ENCODE measurements around the gene NPAS2.
A peak's percentile ranks its signal among the peaks of the same experiment; 100 is the strongest.

The NPAS2 gene, protein sequence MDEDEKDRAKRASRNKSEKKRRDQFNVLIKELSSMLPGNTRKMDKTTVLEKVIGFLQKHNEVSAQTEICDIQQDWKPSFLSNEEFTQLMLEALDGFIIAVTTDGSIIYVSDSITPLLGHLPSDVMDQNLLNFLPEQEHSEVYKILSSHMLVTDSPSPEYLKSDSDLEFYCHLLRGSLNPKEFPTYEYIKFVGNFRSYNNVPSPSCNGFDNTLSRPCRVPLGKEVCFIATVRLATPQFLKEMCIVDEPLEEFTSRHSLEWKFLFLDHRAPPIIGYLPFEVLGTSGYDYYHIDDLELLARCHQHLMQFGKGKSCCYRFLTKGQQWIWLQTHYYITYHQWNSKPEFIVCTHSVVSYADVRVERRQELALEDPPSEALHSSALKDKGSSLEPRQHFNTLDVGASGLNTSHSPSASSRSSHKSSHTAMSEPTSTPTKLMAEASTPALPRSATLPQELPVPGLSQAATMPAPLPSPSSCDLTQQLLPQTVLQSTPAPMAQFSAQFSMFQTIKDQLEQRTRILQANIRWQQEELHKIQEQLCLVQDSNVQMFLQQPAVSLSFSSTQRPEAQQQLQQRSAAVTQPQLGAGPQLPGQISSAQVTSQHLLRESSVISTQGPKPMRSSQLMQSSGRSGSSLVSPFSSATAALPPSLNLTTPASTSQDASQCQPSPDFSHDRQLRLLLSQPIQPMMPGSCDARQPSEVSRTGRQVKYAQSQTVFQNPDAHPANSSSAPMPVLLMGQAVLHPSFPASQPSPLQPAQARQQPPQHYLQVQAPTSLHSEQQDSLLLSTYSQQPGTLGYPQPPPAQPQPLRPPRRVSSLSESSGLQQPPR

DNA sequence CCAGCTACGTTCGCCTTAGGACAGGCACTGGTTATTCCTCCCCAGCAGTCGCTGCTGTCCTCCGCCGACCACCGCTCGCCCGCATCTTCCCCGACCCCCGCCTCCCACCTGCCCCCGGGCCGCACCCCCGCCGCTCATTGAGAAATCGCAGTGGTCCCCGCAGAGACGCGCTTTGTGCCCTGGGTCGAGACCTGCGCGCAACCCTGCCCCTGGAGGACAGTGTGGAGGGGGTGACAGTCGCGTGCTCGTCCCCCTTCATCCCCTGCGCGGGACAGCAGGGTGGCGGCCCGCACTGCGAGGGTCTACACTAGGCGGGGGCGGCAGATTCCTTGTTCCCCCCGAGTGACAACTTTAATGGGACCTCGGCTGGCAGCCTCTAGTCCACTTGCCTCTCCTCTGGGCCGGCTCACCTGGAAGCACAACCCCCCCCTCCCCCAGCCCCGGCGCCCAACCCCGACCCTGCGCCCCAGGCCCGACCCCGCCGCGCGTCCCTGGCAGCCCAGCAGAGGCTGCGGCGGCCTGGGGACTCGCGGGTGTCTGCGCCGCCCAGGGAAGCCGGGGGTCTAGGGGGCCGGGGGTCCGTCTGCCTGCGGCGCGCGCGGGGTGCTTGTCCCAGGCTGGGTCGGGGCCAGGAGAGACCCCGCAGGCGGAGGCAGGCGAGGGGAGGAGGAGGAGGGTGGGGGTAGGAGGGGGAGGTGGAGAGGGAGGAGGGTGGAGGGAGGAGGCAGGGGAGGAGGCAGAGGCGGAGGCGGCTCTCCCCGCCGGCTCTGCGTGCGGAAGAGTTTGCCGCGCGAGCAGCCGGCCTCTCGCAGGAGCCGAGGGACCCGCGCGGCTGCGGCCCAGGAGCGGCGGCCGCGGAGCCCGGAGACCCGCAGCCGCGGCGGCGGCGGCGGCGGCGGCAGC lies at the start of gene NPAS2:
TSS of gene NPAS2 (plus strand) at position 770 of the 903 bp plus-strand sequence. CDS start 84,616 bp downstream, outside the sequence.
- no peak for DNase-seq (ENCODE audit: low read depth)
- peak within 1 kb of the TSS; percentile 73 for H3K4me3 ChIP-seq (ENCODE audit: low read depth, low read length)

DNA sequence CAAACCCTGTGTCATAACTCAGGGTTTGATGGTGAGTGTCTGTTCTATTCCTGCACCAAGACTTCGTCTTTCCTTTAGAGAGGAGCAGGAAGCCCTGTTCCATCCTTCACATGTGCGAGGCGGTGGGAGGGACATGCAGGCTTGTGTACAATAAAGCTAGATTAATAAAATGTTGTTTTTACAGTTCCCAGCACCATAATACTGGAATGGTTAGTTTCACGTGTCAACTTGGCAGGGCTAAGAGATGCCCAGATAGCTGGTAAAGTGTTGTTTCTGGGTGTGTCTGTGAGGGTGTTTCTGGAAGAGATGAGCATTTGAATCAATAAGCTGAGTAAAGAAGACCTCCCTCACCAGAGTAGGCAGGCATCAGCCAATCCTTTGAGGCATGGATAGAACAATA lies 48.8 kb upstream of the NPAS2 start:
- no peak overlapping the region for H3K4me3 ChIP-seq (ENCODE audit: low read depth, low read length)
- DNase-seq (ENCODE audit: low read depth) = no peak

DNA sequence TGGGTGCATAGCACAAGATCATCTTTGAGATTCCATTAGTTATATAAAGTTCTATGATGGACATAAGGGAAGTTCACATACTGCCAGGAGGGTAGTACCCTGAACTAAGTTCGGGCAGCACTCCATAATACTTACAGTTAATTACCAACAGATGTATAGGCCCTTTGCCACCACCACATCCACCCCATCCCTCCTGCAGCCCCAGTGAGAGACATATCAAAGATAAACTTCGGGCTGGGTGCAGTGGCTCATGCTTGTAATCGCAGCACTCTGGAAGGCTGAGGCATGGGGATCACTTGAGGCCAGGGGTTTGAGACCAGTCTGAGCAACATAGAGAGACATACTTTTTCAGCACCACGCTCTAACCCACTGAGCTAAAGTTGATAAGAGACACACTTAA lies 46.4 kb upstream of the NPAS2 start:
- H3K4me3 ChIP-seq (ENCODE audit: low read depth, low read length) = no peak overlapping the region
- DNase-seq (ENCODE audit: low read depth) = no peak

DNA sequence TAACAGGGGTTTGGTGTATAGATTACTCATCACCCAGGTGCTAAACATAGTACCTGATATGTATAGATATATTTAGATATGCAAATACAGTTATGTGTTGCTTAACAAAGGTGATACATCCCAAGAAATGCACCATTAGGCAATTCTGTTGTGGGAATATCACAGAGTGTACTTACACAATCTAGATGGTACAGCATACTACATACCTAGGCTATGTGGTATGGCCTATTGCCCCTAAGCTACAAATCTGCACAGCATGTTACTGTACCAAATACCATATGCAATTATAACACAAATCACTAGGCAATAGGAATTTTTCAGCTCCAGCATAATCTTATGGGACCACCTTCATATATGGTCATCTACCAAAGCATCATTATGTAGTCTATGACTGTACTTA lies 43.5 kb upstream of the NPAS2 start:
- no peak overlapping the region for H3K4me3 ChIP-seq (ENCODE audit: low read depth, low read length)
- no peak for DNase-seq (ENCODE audit: low read depth)

DNA sequence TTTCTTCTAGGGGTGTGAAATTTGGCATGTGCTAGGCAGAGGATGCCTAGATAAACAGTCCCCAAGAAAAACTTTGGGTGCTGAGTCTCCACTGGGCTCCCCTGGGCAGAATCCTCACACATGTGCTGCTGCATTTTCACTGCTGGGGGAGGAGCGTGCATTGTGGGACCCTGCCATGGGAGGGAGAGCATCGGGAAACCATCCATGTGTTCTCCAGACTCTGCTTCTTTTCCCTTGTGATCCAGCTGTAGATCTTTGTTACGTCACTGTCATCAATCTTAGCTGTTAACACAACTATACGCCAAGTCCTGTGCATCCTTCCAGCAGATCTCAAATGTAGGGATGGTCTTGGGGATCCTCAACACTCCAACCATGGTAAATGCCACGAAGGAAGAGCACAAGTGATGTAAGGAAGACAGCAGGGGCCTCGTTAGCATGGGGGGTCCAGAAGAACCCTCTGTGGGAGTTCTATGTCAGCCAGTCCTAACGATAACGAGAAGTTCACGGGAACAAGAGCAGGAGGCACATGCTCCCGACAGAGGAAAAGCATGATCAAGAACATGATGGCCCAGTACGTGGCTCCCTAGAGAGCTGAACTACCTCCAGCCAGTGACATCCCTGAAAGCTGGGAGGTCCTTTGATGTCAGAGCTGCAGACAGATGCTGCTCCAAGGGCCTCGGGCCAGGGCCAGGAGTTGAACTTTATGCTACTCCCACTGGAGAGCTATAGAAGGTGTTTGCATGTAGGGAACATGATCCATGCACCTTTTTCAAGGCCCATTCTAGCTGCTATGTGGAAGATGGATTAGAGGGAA lies 41.1 kb upstream of the NPAS2 start:
- no peak for DNase-seq (ENCODE audit: low read depth)
- H3K4me3 ChIP-seq (ENCODE audit: low read depth, low read length) = no peak overlapping the region

DNA sequence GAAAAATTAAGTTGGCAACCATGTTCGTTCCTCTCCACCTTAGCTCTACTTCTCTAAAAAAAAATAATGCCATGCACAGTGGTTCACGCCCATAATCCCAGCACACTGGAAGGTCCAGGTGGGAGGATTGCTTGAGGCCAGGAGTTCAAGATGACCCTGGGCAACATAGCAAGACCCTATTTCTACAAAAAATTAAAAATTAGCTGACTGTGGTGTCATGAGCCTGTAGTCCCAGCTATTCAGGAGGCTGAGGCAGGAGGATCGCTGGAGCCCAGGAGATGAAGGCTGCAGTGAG lies 40.1 kb upstream of the NPAS2 start:
- no peak for DNase-seq (ENCODE audit: low read depth)
- H3K4me3 ChIP-seq (ENCODE audit: low read depth, low read length) = no peak overlapping the region

DNA sequence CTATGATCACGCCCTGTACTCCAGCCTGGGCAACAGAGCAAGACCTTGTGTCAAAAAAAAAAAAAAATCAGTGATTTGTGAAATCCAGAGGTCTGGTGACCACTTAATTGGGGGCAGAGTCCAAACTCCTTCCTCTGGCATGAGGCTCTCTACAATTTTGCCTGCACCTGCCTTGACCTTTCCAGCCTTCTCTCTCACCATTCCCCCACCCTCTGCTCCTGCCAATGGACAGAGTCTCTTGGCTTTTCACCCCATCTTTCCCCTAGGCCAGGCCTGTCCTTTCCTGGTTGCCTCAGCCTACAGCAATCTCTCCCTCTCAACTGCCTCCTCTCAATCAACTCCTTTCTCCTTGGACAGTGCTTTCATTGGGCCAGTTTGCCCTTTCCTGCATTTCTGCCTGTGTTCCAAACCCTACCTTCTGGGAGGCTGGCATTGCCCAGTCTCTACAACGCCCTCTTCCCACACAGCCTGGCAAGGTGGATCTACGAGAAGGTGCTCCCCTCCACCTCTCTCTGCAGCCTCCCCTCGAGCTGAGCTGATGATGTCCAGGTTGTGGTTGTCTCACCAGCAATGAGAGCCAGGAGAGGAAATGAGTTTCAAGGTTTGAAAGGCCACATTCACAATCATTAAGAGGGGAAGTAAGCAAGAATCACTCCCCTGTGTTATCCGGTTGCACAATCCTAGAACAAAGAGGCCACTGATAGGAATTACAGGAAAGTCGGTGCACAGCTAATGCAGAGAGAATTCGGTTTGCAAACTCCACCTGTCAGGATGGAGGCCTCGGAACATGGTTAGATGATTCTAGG lies 39.5 kb upstream of the NPAS2 start:
- no peak overlapping the region for H3K4me3 ChIP-seq (ENCODE audit: low read depth, low read length)
- DNase-seq (ENCODE audit: low read depth) = no peak

DNA sequence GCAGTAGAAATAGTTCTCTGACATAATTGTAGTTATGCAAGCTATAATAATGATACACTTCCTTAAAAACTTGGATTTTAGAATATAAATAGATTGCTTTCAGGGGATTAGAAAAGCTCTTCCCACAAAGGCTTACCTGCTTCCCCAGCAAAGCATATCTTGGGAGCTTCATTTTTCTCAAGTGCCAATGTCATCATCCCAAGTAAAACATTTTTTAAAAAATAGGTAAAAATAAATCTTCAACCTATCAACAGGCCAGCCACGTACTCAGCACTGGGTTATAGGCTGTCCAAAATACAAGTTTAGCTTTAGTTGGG lies 39.0 kb upstream of the NPAS2 start:
- H3K4me3 ChIP-seq (ENCODE audit: low read depth, low read length) = no peak overlapping the region
- DNase-seq (ENCODE audit: low read depth) = no peak

DNA sequence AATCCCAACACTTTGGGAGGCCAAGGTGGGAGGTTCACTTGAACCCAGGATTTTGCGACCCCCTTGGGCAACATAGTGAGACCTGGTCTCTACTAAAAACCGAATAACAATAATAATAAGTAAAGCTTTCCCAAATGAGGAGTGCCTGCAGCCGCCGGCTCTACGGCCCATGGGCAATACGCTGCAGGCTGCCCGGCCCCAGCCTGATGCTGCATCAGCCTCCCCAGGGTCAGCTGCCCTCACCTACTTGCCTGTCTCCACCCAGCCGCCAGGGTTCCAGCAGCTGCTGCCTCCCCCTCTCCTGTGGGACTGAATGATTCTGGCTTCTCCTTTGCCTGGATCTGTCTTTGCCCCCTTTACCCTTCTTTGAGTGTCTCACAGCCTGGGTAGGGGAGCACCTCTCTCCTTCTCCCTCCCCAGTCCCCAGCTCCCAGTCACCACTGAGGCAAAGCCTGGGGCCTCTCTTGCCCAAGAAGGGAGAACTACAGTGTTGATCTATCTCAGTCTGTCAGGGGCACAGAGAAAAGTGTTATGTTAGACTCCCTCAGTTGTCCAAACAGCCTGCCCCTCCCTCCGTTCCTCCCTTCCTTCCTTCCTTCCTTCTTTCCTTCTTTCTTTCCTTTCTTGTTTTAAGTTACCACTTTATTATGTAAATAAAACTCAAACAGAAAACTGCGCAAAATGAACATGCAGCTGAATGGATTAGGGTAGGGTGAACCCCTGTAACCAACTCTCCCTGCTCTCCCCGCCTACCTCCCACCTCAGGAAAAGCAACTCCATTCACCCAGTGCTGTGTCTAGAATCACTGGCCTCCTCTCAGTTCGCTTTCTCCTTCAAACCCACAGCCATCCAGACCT lies 38.2 kb upstream of the NPAS2 start:
- no peak overlapping the region for H3K4me3 ChIP-seq (ENCODE audit: low read depth, low read length)
- DNase-seq (ENCODE audit: low read depth) = no peak

DNA sequence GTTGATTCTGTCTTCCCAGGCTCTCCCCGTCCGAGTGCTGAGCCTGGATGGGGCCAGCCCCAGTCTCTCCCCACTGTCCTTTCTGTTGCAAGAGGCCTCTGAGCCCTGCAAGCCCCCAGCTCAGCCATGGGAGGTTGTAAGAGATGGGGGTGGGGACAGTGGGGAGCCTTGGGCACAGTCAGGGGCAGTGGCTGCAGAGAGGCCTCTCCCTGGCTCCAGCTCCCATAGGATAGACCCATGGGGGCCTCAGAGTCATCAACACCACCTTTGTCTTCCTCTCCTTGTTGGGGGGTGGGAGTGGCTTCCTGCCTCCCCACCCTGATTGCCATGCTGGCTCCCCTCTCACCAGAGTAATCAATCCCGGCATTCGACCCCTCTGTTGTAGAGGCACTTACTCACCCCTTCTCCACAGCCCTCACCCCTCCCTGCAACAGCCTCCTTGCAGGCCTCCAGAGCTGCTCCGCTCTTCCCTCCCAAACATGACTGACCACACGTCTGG lies 37.5 kb upstream of the NPAS2 start:
- no peak for DNase-seq (ENCODE audit: low read depth)
- H3K4me3 ChIP-seq (ENCODE audit: low read depth, low read length) = no peak overlapping the region

DNA sequence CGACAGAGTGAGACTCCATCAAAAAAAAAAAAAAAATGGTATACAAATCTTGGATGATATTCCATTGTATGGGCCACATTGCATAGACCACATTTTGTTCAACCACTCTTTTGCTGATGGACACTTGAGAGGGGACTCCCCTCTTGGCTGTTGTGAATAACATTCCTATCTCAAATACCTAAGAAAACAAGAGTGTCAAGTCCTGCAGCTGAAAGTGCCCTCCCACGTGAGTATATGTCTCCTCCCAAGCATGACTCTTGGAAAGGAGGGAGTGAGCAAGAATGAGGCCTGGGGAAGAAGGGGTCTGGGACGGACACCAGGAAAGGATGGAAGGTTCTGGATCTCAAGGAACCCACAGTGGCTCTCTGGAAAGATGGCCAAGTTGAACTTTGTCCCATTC lies 36.0 kb upstream of the NPAS2 start:
- no peak for DNase-seq (ENCODE audit: low read depth)
- H3K4me3 ChIP-seq (ENCODE audit: low read depth, low read length) = no peak overlapping the region

DNA sequence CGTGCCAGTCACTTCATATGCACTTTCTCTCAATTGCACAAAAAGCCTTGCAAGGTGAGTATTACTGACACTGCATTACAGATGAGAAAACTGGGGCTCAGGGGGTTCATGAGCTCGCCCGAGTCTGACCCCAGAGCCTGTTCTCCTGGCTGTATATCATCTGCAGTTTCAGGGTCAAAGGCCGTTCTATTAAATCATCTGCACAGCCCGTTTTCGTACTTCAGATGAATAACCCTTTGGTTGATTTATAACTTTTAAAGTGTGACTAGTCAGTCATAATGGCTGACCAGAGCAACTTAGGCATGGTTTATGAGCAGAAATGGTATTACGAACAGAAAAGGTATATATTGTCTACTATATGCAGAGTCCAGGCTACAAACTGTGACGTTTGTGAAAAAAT lies 35.3 kb upstream of the NPAS2 start:
- no peak for DNase-seq (ENCODE audit: low read depth)
- H3K4me3 ChIP-seq (ENCODE audit: low read depth, low read length) = no peak overlapping the region

DNA sequence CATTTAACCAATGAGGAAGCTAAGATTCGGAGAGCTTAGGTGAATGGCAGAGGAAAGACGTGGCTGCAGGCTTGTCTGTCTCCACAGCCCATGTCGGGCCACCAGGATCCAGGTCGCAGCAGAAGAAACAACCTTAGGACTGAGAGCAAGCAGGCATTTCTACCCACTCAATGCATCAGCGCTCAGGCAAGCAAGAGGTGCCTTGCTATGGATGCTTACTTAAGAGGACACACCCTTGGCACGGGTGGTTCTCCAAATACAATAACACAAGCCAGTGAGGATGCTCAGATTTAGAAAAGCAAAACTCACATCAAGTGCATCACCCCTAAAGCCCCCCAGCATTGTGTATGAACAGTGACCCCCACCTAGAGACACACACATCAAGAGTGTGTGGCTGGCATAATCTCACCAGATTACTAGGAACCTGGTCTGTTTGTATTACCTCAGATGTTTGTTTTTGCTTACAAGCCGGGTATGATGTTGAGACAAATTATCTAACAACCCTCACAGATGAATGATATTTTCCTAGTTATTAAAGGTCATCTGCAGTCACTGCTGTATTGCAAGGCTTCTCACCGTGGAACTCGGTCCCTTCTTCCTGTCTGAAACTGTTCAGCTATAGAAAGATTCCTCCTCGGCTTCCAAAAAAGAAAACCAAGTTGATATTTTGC lies 34.2 kb upstream of the NPAS2 start:
- no peak overlapping the region for H3K4me3 ChIP-seq (ENCODE audit: low read depth, low read length)
- DNase-seq (ENCODE audit: low read depth) = no peak

DNA sequence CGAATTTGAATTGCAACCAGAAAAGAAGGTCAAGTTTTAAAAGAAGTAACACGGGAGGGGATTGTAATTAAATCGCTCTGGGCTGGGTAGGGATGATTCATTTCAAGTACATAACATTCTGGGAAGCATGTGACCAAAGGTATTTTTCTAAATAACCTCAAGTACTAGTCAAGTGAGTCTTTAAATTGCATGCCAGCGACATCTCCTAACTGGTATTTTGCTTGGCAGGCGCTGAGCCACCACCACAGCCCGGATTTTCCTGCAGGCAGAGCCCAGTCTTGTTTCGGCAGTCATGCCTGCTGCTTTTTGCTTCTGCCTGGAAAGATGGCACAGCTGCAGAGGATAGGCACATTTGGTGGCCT lies 33.7 kb upstream of the NPAS2 start:
- DNase-seq (ENCODE audit: low read depth) = peak; percentile 47
- H3K4me3 ChIP-seq (ENCODE audit: low read depth, low read length) = no peak overlapping the region

DNA sequence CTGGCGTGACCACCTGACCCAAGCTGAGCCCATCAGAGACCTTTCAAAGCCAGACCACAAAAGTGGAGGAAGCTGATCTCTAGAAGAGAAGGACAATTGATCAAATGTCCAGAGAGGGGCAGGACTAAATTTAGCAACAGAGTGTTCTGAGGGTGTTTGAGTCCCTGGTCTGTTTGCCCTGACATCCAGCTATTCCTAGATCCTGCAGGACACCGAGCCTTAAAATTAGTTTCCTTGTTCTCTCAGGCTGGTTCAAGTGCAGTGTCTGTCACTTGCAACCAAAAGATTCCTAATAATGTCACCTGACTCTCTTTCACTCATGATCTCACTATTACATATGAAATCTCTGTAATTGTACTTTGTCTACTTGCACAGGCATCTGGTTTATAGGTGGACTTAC lies 33.0 kb upstream of the NPAS2 start:
- no peak overlapping the region for H3K4me3 ChIP-seq (ENCODE audit: low read depth, low read length)
- no peak for DNase-seq (ENCODE audit: low read depth)

DNA sequence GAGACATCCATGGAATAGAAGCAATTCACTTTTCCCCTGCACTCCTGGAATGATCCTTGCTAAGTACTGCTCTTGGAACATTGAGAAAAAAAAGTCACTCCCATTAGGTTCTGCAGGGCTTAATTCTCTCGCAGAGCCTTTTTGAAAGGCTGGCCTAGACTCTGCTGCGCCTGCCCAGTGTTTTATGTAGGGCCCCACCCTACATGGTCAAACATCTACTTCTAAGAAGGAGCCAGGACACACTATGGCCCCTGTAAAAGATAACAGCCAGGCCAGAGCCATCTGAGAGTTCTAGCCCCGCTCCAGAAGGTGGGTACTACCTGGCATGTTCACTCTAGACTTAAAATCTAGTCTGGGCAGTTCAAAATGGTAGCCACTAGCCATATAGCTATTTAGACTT lies 30.6 kb upstream of the NPAS2 start:
- no peak for DNase-seq (ENCODE audit: low read depth)
- no peak overlapping the region for H3K4me3 ChIP-seq (ENCODE audit: low read depth, low read length)

DNA sequence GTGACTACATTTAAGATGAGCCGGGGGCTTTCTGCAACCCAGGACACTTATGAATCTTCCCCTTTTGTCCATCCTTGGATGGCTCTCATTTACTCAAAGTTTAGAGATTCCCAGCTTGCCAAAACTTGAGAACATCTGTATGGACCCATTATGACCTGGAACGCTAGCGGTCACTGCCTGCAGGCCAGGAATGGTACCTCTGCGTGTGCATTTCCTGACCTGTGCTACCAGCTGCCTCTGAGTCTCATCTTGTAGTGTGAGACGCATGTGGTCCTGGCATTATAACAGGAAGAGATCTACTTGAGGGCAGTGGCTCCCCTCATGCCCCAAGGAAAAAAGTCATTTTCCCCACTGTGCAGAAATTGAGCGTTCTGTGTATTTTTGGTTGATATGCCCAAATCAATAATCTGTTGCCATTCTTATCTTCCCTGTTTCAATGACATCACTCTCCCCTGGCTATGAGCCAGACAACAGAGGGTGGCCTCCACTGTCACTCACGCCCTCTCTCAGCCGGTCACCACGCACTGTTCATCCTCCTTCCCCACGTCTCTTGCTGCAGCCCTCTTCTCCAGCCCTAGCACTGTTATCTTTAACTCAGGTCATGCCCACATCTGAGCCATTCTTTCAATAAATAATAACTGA lies 28.5 kb upstream of the NPAS2 start:
- no peak overlapping the region for H3K4me3 ChIP-seq (ENCODE audit: low read depth, low read length)
- no peak for DNase-seq (ENCODE audit: low read depth)
